Stimulated activated CD4-positive, alpha-beta T cell treated with anti-CD3 and anti-CD28 coated beads, TNF-alpha, amount 100 ng/mL, for 1 hour (primary cell): ENCODE data around the gene ABHD12.
"Not testable (repeated sequence)": the region's sequence is repeated elsewhere in the genome, so short reads cannot be mapped to it uniquely, and the experiment has no call there.

ENCODE experiments used
- DNase-seq, 3 donors: peaks; one replicate each; pipeline ENCODE4 v3.0.0-alpha.2; 2020; ENCODE audit warnings: low read depth in 3 of 3, low spot score in 1 of 3

The ABHD12 gene

DNA sequence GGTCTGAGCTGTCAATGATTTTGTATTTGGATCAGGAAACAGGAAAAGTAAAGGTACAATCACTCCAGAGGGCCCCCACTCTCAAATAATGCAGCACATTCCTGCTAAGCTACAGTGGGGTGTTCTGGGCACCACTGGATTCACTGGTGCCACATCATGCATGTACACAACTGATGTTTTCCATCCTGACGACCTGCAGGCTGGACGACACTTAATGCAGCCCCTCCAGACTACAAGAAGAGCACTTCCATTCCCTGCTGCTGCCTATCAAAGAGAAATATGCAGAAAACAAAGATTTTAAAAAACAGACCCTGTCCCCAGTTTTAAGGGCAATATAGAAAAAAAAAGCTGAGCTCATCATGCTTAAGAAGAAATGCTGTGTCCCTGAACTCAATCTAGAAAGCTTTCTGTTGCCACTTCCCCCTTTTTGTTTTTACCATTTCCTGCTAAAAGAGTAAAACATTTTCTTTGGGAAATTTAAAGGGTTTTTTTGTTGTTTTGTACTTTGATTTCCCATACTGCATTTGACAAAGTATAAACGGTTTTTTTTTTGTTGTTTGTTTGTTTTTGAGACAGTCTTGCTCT is 35.5 kb downstream of the ABHD12 start:
- DNase-seq = no peak

DNA sequence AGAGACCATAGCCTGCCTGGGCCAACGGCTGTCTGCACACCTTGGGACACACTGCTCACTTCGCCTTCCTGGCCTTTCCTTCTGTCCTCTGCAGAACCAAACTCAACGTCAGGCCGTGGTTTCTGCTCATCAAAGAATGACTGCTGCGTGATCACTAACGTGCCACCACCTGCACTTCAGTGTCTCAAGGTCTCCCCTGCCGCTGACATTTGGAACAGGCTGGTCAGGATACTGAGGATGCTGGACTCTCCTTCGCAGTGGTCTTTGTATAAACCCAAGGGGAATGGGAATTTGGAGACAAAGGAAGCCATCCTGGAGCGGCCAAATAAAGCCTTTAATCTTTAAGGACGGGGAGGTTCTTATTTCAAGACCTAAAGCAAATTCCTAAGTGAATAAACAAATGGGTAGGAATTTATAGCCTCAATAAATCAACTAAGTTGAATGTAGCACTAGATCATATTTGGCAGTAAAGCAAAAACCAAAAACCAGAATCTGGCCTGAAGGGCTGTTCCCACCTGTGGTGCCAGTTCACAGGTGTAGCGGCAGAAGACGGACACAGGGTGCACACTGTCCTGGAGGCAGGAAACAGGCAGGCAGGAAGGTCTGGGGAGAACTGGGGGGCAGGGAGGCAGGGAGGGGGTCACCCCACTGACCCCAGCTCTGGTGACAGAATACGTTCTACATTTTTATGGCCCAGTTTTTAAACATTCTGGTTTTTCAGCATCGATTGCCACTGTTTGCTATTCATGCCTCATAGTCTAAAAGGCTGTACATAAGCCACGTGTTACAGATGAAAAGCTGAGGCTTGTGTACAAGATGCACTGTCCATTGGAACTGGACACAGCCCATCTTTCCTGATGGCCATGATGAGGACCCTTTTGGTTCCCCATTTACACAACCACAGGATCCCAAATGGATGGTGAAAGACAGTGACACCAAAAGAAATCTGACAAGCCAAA is 36.6 kb downstream of the ABHD12 start:
- DNase-seq = no peak

DNA sequence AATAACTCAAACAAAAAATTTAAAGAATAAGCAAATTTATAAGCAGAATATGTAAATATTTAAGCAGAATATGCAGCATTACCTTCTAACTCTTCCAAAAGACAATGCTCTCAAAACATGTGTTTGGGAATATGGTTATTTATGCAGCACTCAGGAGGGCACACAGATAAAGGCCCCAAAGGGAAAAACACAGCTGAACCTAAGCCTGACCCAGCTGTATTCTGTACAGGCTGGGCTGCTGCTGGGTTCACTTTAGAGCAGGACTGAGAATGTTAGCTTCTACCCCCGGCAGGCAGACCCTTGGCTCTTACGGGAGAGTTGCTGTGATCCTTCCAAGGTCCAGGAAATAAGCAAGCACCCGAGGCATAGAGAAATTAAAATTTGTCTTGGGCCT is 37.3 kb downstream of the ABHD12 start:
- no peak for DNase-seq

GRCh38 chr20:25352746-25353145 is 37.9 kb downstream of the ABHD12 start:
- no peak for DNase-seq

GRCh38 chr20:25351024-25351360 is 39.6 kb downstream of the ABHD12 start:
- DNase-seq = no peak

DNA sequence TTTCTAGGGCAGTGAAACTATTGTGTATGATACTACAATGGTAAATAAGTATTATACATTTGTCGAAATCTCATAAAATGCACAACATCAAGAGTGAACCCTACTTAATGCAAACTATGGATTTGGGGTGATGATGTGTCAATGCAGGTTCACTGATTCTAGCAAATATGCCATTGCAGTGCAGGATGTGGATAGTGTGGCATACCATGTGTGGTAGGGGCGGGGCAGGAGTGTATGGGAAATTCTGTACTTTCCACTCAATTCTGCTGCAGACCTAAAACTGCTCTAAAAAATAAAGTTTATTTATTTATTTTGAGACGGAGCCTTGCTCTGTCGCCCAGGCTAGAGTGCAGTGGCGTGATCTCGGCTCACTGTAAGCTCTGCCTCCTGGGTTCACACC is 44.3 kb downstream of the ABHD12 start:
- DNase-seq = no peak

DNA sequence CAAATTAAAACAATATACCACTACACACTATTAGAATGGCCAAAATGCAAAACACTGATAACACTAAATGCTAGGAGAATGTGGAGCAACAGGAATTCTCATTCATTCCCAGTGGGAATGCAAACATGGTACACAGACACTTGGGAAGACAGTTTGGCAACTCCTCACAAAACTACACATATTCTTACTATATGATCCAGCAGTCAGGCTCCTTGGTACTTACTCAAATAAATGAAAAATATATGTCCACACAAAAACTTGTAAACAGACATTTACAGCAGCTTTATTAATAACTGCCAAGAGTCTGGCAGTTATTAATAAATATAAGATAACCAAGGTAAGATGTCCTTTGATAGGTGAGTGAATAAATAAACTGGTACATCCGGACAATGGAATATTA is 44.9 kb downstream of the ABHD12 start:
- no peak for DNase-seq

GRCh38 chr20:25344634-25345033 is 46.0 kb downstream of the ABHD12 start:
- DNase-seq = no peak

DNA sequence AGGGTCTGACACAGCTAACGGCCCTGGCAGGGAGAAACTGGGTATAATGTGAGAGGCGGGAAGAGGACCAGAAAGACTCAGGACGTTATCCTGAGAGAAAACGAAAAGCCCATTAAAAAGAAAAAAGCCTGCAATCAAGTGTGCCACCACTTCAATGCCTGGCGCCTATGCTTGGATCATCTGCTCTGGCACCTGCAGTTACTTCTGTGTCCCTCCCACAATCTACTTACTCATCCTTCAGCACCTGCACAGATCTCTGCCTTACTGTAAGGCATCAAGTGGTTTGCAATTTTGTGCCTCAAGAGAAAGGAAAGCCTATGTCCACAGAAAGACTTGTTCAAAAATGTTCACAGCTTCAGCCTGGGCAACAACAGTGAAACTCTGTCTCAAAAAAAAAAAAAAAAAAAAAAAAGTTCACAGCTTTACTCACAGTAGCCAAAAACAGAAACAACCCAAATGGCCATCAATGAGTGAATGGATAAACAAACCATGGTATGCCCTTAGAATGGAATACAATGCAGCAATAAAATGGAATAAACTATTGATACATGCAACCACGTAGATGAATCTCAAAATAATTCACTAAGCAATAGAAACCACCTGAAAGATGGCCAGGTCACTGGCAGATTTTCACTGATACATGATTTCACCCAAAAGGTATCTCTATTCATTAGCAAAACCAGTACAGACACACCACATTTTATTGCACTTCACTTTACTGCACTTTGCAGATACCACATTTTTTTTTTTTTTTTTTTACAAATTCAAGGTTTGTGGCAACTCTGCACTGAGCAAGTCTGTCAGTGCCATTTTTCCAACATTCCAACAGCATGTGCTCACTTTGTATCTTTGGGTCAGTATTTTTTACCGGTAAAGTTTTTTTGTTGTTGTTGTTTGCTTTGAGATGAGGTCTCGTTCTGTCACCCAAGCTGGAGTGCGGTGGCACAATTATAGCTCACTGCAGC is 48.6 kb downstream of the ABHD12 start:
- no peak for DNase-seq

DNA sequence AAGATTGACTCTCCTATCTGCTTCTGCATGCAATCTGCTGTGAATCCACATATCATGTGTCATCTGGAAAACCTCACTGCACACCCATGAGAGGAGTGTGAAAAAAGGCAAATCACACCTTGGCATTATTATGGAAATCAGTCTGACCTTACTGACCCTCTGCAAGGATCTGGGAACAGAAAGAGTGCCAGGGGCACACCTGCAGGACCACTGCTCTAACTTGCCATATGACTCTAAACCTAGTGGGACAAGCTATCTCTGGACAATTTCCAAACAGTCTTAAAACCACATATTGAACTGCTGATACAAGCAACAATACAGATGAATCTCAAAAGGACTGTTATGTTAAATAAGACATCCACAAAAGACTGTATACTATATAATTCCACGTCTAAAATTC is 50.3 kb downstream of the ABHD12 start:
- no peak for DNase-seq

GRCh38 chr20:25339608-25340007 is 51.0 kb downstream of the ABHD12 start:
- DNase-seq = no peak

- DNase-seq = no peak
Measured at GRCh38 chr20:25338112-25339023, 52.3 kb downstream of the ABHD12 start.

GRCh38 chr20:25336561-25337422 is 53.8 kb downstream of the ABHD12 start:
- no peak for DNase-seq

DNA sequence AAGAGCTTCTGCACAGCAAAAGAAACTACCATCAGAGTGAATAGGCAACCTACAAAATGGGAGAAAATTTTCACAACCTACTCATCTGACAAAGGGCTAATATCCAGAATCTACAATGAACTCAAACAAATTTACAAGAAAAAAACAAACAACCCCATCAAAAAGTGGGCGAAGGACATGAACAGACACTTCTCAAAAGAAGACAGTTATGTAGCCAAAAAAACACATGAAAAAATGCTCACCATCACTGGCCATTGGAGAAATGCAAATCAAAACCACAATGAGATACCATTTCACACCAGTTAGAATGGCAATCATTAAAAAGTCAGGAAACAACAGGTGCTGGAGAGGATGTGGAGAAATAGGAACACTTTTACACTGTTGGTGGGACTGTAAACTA is 55.7 kb downstream of the ABHD12 start:
- DNase-seq = not testable (repeated sequence)

DNA sequence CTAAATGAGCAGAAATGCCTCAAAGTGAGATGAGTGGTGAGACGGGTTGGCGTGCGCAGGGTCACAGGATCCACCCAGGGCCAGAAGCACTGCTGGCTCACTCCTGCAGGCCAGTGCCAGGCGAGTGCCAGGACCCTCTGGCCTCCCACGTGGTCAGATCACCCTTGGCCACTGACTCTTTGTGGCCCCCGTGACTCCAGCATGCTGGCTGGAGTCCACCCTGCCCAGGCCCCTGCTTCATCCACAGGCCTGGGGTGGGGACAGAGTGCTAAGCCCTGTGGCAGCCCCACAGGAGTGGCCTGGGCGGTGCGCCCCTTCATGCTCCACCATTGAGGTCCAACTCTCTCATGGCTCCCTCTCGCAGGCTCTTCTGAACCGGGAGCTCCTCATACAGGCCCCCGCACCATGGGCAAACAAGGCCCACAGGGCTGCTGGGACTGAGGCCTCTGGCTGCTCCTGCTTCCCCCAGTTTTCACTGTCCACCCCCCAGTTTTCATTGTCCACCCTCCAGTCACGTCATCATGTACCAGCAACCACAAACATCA is 61.6 kb downstream of the ABHD12 start:
- DNase-seq = no peak

GRCh38 chr20:25327521-25328235 is 63.0 kb downstream of the ABHD12 start:
- DNase-seq = no peak

DNA sequence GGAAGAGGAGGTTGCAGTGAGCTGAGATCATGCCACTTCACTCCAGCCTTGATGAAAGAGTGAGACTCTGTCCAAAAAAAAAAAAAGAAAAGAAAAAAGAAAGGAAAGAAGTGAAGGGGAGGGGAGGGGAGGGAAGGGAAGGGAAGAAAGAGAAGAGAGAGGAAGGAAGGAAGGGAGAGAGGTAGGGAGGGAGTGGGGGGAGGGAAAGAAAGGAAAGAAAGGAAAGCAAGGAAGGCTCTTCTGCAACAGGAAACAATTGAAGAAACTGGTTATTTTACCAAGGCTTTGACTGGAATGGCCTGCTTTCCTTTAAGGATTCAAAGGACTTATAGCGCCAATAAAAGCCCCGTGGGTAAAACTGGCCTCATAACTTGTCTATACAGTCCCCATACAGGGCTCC is 64.6 kb downstream of the ABHD12 start:
- DNase-seq = no peak

GRCh38 chr20:25325073-25325472 is 65.6 kb downstream of the ABHD12 start:
- DNase-seq = no peak

GRCh38 chr20:25324412-25324811 is 66.2 kb downstream of the ABHD12 start:
- DNase-seq = no peak
